ENCODE data around the gene PRKAA2. TPM values are rescaled to one million over a fixed set of nuclear protein-coding genes. Genes with fewer than 3 reads are reported as not detected.

PRKAA2 gene
- total and polyA plus RNA-seq, 2 donors: 1.1 to 1.3 TPM

GRCh38 chr1:56726706-56727105, 81.6 kb downstream of the PRKAA2 start:
- Histone ChIP-seq H3K27ac (ENCODE audit: low read depth in 1 of 2, low read length in 1 of 2) (no peak overlapping the region), H3K4me1 (ENCODE audit: control insufficient read depth in 2 of 2, insufficient read depth in 2 of 2, low read length in 2 of 2) (no peaks in the 10 kb centered on the region), H3K27me3 (ENCODE audit: control insufficient read depth in 2 of 2, insufficient read depth in 1 of 2, low read length in 1 of 2) (no peaks in the 10 kb centered on the region), H3K9me3 (ENCODE audit: control insufficient read depth in 2 of 2, insufficient read depth in 1 of 2, low read length in 1 of 2) (no peaks in the 10 kb centered on the region), H3K36me3 (ENCODE audit: control insufficient read depth in 2 of 2, insufficient read depth in 2 of 2, low read length in 1 of 2) (no peaks in the 10 kb centered on the region), H3K4me3 (ENCODE audit: low read length in 2 of 2) (no peak overlapping the region)
- no peak for DNase-seq (ENCODE audit: low read depth in 6 of 9, low spot score in 9 of 9)

- DNase-seq (ENCODE audit: low read depth in 6 of 9, low spot score in 9 of 9): no peak
- Histone ChIP-seq H3K4me1 (ENCODE audit: control insufficient read depth in 2 of 2, insufficient read depth in 2 of 2, low read length in 2 of 2) (no peaks in the 10 kb centered on the region), H3K27me3 (ENCODE audit: control insufficient read depth in 2 of 2, insufficient read depth in 1 of 2, low read length in 1 of 2) (no peaks in the 10 kb centered on the region), H3K4me3 (ENCODE audit: low read length in 2 of 2) (no peak overlapping the region), H3K36me3 (ENCODE audit: control insufficient read depth in 2 of 2, insufficient read depth in 2 of 2, low read length in 1 of 2) (no peaks in the 10 kb centered on the region), H3K9me3 (ENCODE audit: control insufficient read depth in 2 of 2, insufficient read depth in 1 of 2, low read length in 1 of 2) (no peaks in the 10 kb centered on the region), H3K27ac (ENCODE audit: low read depth in 1 of 2, low read length in 1 of 2) (no peak overlapping the region)
- WGBS: 94% methylated on average over 2 of the region's 2 CpGs
Observed at GRCh38 chr1:56728964-56729363, 83.8 kb downstream of the PRKAA2 start.

- Histone ChIP-seq H3K27ac (ENCODE audit: low read depth in 1 of 2, low read length in 1 of 2) (no peak overlapping the region), H3K9me3 (ENCODE audit: control insufficient read depth in 2 of 2, insufficient read depth in 1 of 2, low read length in 1 of 2) (no peaks in the 10 kb centered on the region), H3K4me3 (ENCODE audit: low read length in 2 of 2) (no peak overlapping the region), H3K36me3 (ENCODE audit: control insufficient read depth in 2 of 2, insufficient read depth in 2 of 2, low read length in 1 of 2) (no peaks in the 10 kb centered on the region), H3K4me1 (ENCODE audit: control insufficient read depth in 2 of 2, insufficient read depth in 2 of 2, low read length in 2 of 2) (no peaks in the 10 kb centered on the region), H3K27me3 (ENCODE audit: control insufficient read depth in 2 of 2, insufficient read depth in 1 of 2, low read length in 1 of 2) (no peaks in the 10 kb centered on the region)
- DNase-seq (ENCODE audit: low read depth in 6 of 9, low spot score in 9 of 9): no peak
- WGBS: 71% methylated on average over 3 of the region's 3 CpGs
Observed at GRCh38 chr1:56745231-56745630, 100.1 kb downstream of the PRKAA2 start.

- H3K27ac ChIP-seq (ENCODE audit: low read depth in 1 of 2, low read length in 1 of 2): no peak overlapping the region
- WGBS: 58% methylated on average over 1 of the region's 1 CpG
- H3K9me3 ChIP-seq (ENCODE audit: control insufficient read depth in 2 of 2, insufficient read depth in 1 of 2, low read length in 1 of 2): no peaks in the 10 kb centered on the region
- no peak for DNase-seq (ENCODE audit: low read depth in 6 of 9, low spot score in 9 of 9)
- H3K4me1 ChIP-seq (ENCODE audit: control insufficient read depth in 2 of 2, insufficient read depth in 2 of 2, low read length in 2 of 2): no peaks in the 10 kb centered on the region
- H3K4me3 ChIP-seq (ENCODE audit: low read length in 2 of 2): no peak overlapping the region
- no peaks in the 10 kb centered on the region for H3K36me3 ChIP-seq (ENCODE audit: control insufficient read depth in 2 of 2, insufficient read depth in 2 of 2, low read length in 1 of 2)
- no peaks in the 10 kb centered on the region for H3K27me3 ChIP-seq (ENCODE audit: control insufficient read depth in 2 of 2, insufficient read depth in 1 of 2, low read length in 1 of 2)
Observed at GRCh38 chr1:56754708-56755479, 109.8 kb downstream of the PRKAA2 start.

- Histone ChIP-seq H3K27ac (ENCODE audit: low read depth in 1 of 2, low read length in 1 of 2) (no peak overlapping the region), H3K4me3 (ENCODE audit: low read length in 2 of 2) (no peak overlapping the region), H3K9me3 (ENCODE audit: control insufficient read depth in 2 of 2, insufficient read depth in 1 of 2, low read length in 1 of 2) (no peaks in the 10 kb centered on the region), H3K4me1 (ENCODE audit: control insufficient read depth in 2 of 2, insufficient read depth in 2 of 2, low read length in 2 of 2) (no peaks in the 10 kb centered on the region), H3K36me3 (ENCODE audit: control insufficient read depth in 2 of 2, insufficient read depth in 2 of 2, low read length in 1 of 2) (no peaks in the 10 kb centered on the region), H3K27me3 (ENCODE audit: control insufficient read depth in 2 of 2, insufficient read depth in 1 of 2, low read length in 1 of 2) (no peaks in the 10 kb centered on the region)
- DNase-seq (ENCODE audit: low read depth in 6 of 9, low spot score in 9 of 9): no peak
- WGBS: 95% methylated on average over 2 of the region's 2 CpGs
Observed at GRCh38 chr1:56755911-56756310, 110.8 kb downstream of the PRKAA2 start.

- DNase-seq (ENCODE audit: low read depth in 6 of 9, low spot score in 9 of 9): no peak
- H3K36me3 ChIP-seq (ENCODE audit: control insufficient read depth in 2 of 2, insufficient read depth in 2 of 2, low read length in 1 of 2): no peaks in the 10 kb centered on the region
- peak overlapping the region in 1 of 2 donors; percentile 68 for H3K27ac ChIP-seq (ENCODE audit: low read depth in 1 of 2, low read length in 1 of 2)
- H3K4me1 ChIP-seq (ENCODE audit: control insufficient read depth in 2 of 2, insufficient read depth in 2 of 2, low read length in 2 of 2): no peaks in the 10 kb centered on the region
- no peak overlapping the region for H3K4me3 ChIP-seq (ENCODE audit: low read length in 2 of 2)
- no peaks in the 10 kb centered on the region for H3K27me3 ChIP-seq (ENCODE audit: control insufficient read depth in 2 of 2, insufficient read depth in 1 of 2, low read length in 1 of 2)
- no peaks in the 10 kb centered on the region for H3K9me3 ChIP-seq (ENCODE audit: control insufficient read depth in 2 of 2, insufficient read depth in 1 of 2, low read length in 1 of 2)
Observed at GRCh38 chr1:56758135-56758534, 113.0 kb downstream of the PRKAA2 start.

GRCh38 chr1:56758794-56759193, 113.7 kb downstream of the PRKAA2 start:
- DNase-seq (ENCODE audit: low read depth in 6 of 9, low spot score in 9 of 9): peak in 1 of 9 donors; percentile 28
- Histone ChIP-seq H3K27me3 (ENCODE audit: control insufficient read depth in 2 of 2, insufficient read depth in 1 of 2, low read length in 1 of 2) (no peaks in the 10 kb centered on the region), H3K4me3 (ENCODE audit: low read length in 2 of 2) (no peak overlapping the region), H3K27ac (ENCODE audit: low read depth in 1 of 2, low read length in 1 of 2) (peak overlapping the region in 1 of 2 donors; percentile 68), H3K36me3 (ENCODE audit: control insufficient read depth in 2 of 2, insufficient read depth in 2 of 2, low read length in 1 of 2) (no peaks in the 10 kb centered on the region), H3K9me3 (ENCODE audit: control insufficient read depth in 2 of 2, insufficient read depth in 1 of 2, low read length in 1 of 2) (no peaks in the 10 kb centered on the region), H3K4me1 (ENCODE audit: control insufficient read depth in 2 of 2, insufficient read depth in 2 of 2, low read length in 2 of 2) (no peaks in the 10 kb centered on the region)
- 37% methylated on average over 3 of the region's 3 CpGs for WGBS

Other genes starting within 250 kb of the PRKAA2 start
- gene PLPP3, start 65.8 kb upstream of the PRKAA2 start, total RNA-seq: 30.8 TPM
- 31.3 TPM for gene PLPP3, start 65.8 kb upstream of the PRKAA2 start, polyA plus RNA-seq
- 4.7 TPM for gene FYB2, start 174.1 kb downstream of the PRKAA2 start, total RNA-seq
- 34.4 TPM for gene FYB2, start 174.1 kb downstream of the PRKAA2 start, polyA plus RNA-seq
- under 0.01 TPM for gene C8A, start 209.5 kb downstream of the PRKAA2 start, total RNA-seq
- gene C8A, start 209.5 kb downstream of the PRKAA2 start, polyA plus RNA-seq: 0.02 TPM

Measured in thymus (tissue), 11 donors.